GM21825 (cell line): ENCODE results near the gene LSM3.

Experiments
- ATAC-seq: cut with Tn5 transposase; IDR thresholded peaks from one replicate; pipeline ENCODE4 v1.9.1; 2021; ENCODE audit warnings: mild to moderate bottlenecking, moderate library complexity; ENCODE audit not compliant: unreplicated experiment

LSM3 gene

GRCh38 chr3:14194865-14195264, 16.2 kb downstream of the LSM3 start:
- ATAC-seq: no peak

DNA sequence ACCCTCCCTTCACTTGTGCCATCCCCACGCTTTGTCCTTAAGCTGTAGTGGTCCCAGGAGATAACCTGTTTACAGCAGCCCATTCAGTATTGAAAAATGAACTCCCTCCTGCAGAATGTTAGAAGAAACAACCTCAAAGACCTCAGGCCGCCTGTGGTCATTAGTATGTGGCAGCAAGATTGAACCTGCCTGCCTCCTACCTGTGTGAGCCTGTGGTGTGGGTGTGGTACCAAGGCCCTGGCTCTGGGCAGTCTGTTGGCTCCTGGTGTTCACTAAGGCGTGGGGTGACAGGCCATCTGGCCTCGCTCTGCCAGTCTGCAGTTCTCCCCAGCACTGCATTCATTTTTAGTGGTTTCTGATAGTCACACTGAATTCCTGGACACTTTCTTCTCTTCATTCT, 21.0 kb downstream of the LSM3 start:
- ATAC-seq: no peak

DNA sequence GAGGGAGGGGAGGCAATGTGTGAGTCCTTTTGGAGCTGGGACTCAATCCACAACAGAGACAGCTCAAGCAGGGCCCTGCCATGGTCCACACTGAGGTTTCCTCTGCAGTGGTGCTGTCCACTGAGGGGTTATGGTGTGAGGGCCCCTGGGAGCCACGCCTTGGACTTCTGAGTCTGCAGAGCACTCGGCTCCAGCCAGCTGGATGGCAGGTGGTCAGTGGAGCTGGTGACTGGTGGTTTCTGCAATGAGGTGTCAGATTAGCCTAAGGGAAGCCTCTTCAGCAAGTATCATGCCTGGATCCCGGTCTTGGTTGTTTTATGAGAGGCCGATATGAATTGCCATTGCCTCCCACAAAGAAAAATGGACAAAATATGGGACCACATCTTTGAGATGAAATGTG, 21.7 kb downstream of the LSM3 start:
- no peak for ATAC-seq

GRCh38 chr3:14200841-14201240, 22.2 kb downstream of the LSM3 start:
- ATAC-seq: no peak

GRCh38 chr3:14201940-14202684, 23.5 kb downstream of the LSM3 start:
- ATAC-seq: no peak

DNA sequence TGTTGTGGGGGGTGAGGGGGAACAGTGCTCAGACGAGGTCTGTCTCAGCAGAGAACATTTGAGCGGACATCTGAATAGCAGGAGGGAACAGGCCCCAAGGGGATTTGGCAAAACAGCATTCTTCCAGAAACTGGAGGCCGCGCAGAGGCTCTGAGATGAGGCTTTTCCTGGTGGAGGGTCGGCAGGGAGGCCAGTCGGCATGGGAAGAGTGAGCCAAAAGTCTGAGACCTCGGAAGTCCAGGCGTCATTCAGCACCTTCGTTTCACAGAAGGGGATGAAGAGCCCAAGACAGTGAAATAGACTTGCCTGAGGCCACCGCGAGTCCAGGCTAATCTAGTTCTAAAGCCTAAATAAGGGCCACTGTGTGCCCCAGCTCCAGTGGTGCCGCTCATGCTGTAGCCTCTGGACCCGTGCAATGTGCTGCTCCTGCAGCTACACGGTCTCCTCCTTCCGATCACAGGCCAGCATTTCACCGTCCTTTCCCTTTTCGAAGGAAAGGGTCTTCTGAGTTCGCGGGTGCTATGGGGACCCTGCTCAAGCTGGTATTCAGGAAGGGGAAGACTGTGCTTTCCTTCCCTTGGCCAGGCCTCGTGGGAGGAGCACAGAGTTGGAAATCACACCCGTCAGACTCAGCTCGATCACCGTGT, 24.4 kb downstream of the LSM3 start:
- no peak for ATAC-seq

- ATAC-seq: no peak
Measured at GRCh38 chr3:14203521-14204079, 25.0 kb downstream of the LSM3 start.

DNA sequence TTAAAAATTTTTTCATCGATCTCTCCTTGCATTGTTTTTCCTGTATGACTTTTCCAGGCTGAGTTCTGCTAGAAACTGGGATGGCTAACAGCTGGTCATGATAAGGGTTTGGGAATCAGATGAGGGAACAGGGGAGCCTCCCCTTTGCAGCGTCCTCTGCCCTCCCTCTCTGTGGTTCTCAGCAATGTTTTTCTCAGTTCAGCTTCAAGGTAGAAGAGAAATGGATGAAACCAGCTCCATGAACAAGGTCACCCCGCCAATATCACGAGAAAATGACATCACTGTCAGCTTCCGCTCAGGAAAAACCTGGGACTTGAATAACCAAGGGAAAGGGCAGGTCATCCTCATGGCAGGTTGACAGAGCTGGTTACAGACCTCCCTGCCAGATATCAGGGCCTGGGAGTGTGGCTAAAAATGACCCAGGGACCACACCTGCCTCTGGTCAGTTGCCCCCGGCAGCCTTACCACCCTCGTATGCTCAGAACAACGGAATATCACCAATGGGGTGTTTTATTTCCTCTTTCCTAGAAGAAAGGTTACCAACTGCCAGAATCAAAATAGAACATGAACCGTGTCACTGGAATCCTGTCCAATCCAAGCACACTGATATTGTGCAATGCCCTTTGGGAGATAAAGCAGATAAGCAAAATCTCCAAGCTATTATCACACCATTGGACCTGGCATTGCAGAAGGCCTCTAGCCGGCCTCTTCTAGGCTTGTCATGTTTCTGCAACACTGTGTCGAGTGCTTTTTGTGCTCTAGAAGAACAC, 26.1 kb downstream of the LSM3 start:
- no peak for ATAC-seq

DNA sequence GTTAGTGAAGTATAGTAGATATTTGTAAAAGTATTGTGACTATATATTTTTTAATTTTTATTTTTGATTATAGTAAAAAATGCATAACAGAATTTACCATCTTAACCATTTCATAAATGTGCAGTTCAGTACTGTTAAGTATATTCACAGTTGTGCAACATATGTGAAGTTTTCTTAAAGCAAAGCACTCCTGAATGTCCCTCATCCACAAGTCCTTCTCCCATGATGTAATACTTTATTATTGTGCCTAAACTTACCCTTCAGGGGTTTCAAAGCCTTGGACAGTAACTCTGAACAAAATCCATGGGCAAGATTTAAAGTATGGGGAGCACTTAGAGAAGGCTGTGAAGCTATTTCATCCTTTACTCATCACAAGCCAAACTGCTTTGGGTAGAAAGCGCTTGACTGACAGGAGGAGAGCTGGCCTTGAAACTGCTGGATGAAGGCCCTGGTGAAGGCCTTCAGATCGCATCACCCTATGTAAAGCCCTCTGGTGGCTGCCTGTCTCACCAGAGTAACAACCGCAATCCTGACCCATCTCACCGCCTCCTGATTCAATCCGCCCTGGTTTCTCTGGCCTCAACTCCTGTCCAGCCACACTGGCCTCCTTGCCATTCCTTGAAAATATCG, 28.0 kb downstream of the LSM3 start:
- no peak for ATAC-seq

DNA sequence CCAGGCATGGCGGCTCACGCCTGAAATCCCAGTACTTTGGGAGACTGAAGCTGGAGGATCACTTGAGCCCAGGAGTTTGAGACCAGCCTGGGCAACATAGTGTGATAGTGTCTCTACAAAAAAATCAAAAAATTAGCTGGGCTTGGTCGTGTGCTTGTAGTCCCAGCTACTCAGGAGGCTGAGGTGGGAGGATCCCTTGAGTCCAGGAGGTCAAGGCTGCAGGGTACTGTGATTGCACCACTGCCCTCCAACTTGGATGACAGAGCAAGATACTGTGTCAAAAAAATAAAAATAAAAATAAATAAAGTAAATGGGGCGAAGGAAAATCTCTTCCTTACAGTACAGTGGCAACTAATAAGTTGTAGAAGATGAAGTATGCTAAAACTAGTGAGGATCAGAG, 29.6 kb downstream of the LSM3 start:
- no peak for ATAC-seq

GRCh38 chr3:14208977-14209394, 30.4 kb downstream of the LSM3 start:
- ATAC-seq: no peak

GRCh38 chr3:14209581-14210289, 31.1 kb downstream of the LSM3 start:
- no peak for ATAC-seq

DNA sequence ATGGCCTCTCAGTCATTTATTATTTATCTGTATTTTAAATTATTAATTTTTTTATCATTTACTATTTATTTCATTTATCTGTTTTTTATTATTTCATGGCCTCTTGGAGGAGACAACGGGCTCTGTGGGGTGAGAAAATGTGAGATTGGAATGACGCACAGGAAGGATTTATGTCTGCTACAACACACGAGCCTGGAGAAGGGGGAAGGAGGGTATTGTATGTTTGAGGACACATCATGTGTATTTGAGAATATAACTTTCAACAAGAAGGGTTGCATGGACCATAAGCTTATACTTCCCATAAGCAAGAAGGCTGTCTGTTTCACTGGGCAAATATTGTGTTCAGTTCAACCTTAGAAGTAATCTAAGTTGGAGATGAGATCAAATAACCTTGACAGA, 31.7 kb downstream of the LSM3 start:
- no peak for ATAC-seq

DNA sequence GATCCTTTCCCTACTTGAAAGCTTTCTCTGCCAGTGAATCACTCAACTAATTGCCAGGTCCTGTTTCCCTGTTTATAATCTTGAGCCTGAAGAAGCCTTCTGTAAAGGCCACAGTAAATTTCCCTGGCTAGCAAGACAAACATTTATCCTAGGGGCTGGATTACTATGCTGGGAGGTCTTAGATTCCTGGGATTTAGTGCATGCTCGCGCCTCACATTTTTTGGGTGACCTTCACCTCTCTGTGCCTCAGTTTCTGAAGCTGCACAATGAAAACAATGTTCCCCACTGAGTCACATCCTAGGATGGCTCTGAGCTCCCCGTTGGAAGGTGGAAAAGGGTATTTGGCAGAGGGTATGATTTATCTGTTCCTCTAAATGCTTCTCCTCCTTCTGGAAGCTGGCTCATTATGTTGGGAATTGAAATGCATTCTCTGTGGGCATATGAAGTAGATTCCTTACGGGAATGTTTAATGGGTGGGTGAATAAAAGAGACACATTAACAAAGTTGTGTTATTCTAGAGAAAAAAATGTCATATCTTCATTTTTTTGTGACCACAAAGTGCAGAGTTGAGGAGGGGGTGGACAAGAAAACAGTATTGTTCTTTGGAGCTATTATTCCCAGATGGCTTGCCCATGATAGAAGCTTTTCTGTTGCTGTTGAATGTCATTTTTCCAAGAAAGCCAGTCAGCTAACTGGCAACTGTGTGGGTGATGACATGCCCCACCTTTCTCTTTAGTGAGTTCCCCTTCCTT, 32.4 kb downstream of the LSM3 start:
- no peak for ATAC-seq

DNA sequence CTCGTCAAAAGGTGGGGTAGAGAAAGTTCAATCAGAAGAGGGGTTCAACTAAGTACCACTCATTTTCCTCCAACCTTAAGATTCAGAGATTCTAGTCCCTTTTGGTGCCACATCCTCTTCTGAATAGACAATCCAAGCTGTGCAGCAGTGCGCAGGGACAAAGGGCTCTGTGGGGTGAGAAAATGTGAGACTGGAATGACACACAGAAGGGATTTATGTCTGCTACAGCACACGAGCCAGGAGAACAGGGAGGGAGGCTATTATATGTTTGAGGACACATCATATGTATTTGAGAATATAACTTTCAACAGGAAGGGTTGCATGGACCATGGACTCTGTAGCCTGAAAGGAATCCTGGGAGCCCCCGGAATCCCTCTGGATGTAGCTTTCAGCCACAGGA, 33.0 kb downstream of the LSM3 start:
- no peak for ATAC-seq

DNA sequence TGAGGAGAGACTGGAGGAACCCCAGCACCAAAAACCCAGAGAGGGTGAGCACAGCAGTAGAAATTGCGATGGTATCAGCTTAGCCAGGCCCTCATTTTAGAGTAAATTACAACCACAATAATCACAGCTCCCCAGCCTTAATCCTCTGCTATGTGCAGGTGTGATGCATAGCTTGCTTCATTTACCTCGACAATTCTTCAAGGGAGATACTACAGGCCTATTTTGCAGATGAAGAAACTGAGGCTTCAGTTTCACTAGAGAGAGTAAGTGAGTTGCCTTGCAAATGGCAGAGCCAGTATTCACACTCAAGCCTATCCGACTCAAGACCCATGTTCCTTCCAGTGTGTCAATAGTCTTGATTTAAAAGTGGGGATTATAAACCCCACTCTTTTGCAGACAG, 33.4 kb downstream of the LSM3 start:
- ATAC-seq: no peak

GRCh38 chr3:14213066-14213774, 34.6 kb downstream of the LSM3 start:
- ATAC-seq: no peak

GRCh38 chr3:14214764-14215163, 36.1 kb downstream of the LSM3 start:
- ATAC-seq: no peak
